ENCODE measurements around the gene RARRES2.
"Not testable (repeated sequence)": the region's sequence is repeated elsewhere in the genome, so short reads cannot be mapped to it uniquely, and the experiment has no call there.

RARRES2 gene

DNA sequence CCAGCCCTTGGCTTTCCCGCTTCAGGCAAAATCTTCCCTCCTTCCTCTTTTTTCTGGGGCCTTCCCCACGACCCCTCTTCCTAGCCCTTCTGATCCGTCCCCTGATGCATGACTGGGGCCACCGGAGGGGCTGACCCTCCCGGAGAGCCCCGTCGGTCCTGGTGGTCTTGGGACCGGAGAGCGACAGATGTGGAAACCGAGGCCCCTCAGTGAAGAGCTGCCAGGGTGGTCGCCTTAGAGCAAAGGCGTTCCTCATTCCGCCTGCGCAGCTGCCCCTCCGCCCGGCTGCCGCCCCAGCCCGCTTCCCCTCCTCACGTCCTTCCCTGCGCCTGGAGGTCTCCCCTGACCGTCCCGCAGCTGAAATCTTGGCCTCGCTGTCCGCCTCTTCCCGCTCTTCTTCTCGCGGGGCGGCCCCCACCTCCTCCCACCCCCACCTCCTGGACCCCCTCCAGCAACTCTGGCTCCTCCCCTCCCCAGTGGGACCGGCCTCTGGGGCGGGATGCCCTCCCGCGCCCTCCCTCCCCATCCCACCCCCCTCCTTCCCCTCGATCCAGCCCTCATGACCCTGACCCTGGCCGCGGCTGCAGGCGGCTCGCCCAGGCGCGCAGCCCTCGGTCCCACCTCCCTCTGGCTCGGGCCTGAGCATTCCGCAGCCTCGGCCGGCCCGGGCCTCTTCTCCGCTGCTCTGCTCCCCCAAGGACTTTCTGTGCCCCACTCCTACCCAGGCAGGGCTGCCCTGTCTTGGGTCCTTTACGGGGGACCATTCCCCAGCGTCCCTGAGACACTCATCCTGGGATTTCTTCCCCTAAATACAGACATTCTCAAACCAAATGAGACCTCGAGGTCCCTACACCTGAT lies at the start of gene RARRES2:
TSS of gene RARRES2 (minus strand) at position 367 of the 858 bp plus-strand sequence. CDS start 1,020 bp downstream, outside the sequence.
- DNase-seq, result no peak

DNA sequence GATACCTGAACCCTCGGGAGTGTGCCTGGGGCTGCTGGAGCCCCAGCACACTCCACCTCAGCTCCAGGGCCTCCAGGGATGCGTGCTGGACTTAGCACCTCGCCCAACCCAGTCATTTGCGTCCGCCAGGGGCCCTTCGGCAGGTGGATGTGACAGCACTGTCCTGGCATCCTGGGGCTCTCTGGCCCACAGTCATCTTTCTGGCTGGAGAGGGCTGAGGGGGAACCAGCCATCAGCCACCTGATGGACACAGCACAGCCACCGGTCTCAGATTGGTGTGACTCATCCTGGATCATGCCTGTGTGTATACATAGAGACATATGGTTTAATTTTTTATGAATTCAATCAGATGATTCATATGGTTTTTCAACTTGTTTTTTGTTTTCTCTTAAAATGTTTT lies 48.8 kb upstream of the RARRES2 start:
- no peak for DNase-seq

GRCh38 chr7:150389532-150389816 lies 48.0 kb upstream of the RARRES2 start:
- DNase-seq, result no peak

DNA sequence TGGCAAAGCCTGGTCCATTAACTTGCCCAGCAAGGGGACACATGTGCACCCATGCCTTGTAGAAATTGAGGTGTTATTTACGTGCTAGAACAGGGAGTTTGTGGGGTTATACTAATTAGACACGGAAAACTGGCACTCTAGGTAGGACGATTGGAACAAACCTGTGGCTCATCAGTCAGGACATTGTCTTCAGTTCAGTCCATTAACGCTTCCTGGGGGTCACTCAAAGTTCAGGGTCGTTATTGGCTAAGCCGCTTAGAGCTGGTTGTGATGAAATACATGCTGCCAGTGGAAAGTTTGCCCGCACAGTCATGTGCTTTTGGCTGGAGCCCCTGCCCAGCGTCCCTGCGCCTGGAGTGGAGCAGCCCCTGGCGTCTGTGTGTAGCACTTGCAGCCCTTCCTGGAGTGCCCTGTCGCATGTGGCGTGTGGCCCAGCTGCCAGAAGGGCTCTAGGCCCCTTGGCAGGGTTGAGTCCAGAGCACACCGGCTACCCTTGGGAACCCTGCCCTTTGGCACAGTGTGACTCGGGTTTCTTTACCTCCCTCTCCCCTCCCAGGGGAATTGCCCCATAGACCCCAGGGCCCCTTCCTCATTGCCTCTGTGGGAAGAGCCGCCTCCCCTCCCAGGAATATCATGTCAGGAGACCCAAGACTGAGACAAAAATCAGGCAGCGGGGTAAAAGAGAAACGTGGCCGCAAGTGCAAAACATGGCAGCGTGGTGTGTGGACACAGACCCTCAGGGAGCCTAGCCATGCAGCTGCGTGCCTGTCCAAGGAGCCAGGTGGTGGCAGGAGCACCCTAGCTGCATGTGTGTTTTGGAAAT lies 47.5 kb upstream of the RARRES2 start:
- no peak for DNase-seq

GRCh38 chr7:150388306-150388705 lies 46.9 kb upstream of the RARRES2 start:
- DNase-seq, result no peak

- not testable (repeated sequence) for DNase-seq
These were observed 44.5 kb upstream of the RARRES2 start for GRCh38 chr7:150385884-150386283.

- peak; percentile 76 for DNase-seq
These were observed 43.9 kb upstream of the RARRES2 start for GRCh38 chr7:150385302-150385723.

GRCh38 chr7:150384406-150385301 lies 43.2 kb upstream of the RARRES2 start:
- no peak for DNase-seq

DNA sequence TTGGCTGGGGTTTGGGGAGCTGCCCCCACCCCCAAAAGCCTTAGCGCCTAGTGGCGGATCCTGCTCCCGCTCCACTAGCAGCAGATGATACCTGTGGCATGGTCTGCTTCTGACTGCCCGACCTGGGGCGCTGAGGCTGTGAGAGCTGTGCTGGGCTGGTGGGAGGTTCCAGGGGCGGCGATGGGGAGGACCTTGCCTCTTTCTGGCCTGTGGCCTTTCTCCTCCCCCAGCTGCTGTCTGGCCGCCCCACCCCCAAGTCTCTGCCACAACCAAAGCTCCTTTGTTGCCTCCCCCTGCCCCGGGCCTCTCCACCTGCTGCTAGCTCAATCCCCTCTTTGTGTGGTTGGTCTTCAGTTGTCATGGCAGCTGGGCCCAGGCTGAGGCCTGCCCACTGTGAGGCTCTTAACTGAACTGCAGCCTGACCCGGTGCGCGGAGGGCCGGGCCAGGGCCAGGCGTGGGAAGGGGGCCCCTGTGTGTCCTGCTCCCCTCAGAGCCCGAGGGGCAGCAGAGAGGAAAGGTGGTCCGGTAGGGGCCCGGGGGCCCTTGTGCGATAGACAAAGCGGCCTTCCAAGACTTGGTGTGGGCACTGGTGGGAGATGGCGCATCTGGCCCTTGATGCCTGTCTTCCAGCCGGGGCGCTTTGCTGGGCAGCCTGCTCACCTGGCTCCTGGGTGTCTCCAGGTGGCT lies 42.4 kb upstream of the RARRES2 start:
- peak; percentile 98 for DNase-seq

DNA sequence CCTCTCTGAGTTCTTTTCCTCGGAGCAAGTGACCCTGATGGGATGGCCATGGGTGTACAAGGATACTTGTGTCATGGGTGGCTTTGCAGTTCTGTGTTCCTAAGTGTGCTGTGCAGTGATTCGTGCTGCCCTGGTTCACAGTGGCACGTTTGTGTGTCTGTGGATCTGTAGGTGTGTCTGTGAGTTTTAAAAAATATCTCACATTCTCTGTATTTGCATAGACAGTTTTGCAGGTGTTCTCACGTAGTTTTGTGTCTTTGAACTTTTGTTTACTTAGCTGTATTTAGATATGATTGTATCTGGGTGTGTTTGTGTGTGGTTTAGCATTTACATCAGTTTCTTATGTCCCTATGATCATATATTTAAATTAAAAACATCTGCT lies 41.4 kb upstream of the RARRES2 start:
- no peak for DNase-seq

DNA sequence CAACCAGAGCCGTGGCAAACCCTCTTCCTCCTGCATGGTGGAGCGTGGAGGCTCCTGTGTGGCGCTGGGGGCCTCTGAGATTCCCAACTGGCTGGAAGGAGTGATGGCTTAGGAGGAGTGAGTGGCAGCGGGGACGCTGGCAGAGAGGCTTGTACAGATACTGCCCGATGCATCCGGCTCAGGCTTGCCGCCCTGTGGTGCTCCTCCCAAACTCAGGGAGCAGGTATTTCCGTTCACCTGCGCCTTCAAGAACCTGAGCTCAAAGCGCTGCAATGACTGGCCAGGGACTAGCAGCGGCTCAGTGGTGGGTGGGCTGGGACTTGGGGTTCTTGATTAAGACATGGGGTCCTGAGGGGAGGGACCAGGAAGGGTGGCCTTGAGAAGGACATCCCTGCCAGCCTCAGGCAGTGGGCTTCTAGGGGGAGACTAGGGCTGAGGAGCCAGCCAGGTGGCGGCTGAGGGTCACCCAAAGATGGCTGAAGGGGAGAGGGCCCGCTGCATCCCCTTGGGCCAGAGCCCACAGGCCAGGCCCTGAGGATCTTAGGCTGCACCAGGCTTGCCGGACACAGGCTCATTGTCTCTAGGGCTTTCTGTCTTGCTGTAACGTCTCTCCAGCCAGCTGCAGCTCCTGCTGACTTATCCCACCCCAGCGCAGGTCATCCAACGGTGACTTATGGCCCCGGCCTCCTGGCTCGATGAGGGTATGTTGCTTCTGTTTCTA lies 40.9 kb upstream of the RARRES2 start:
- DNase-seq, result peak; percentile 80

DNA sequence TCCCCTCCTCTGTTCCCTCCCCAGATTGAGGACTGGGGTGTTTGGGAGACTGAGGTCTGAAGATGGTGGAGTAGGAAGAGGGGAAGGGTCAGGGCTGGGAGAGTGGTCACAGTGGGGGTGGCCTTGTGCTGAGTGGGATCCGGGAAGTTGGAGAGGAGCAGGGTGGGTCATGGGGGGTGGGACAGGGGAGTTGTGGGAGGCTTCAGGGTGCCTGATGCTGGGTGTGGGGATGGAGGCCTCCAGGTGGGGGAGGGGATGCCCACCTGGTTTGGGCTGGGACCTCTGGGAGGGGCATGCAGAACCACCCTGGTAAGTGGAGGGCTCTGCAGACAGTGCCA lies 40.3 kb upstream of the RARRES2 start:
- no peak for DNase-seq

GRCh38 chr7:150381096-150381495 lies 39.7 kb upstream of the RARRES2 start:
- DNase-seq, result peak; percentile 47

DNA sequence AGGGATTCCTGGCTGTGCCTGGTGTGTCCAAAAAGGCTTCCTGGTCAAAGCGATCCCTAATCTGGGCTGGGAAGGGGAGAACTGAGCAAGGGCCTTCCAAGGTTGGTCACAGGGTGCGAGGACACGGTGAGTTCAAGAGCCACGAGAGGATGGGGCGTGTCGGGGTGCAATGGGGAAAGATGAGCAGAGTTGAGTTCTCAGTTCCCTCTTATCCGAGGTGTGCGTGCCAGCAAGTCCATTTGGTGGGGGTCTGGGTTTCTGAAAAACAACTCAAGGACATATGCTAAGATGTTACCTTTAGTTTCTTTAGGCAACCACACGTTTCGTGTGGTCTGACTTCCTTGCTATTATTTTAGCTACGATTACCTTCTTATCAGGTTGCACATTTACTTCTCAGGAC lies 39.0 kb upstream of the RARRES2 start:
- DNase-seq, result peak; percentile 37

GRCh38 chr7:150379441-150380379 lies 38.3 kb upstream of the RARRES2 start:
- peak; percentile 79 for DNase-seq

- peak; percentile 99 for DNase-seq
These were observed 37.5 kb upstream of the RARRES2 start, which contains the start of gene ZNF775 for GRCh38 chr7:150378853-150379440. Gene ZNF775 (plus strand): TSS chr7:150379330. CDS start chr7:150388471, 9,141 bp downstream.

GRCh38 chr7:150378115-150378852 lies 36.9 kb upstream of the RARRES2 start:
- peak; percentile 98 for DNase-seq

- peak; percentile 61 for DNase-seq
These were observed 36.2 kb upstream of the RARRES2 start for GRCh38 chr7:150377635-150378034.

DNA sequence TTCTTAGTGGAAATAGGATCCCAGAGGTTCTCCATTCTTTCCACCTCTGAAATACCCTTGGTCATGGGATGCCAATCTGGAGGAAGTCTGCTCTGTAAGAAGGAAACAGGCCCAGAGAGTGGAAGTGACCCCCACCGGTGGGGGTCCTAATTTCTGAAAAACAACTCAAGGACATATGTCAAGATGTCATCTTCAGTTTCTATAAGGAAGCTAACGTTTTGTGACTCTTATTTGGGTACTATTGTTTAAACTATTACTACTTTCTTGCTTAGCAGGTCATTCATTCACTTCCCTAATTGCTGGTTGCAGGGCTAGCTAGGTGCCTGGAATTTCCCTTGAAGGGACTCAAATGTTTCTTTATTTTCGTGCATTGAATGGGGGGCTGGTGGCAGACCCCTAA lies 35.8 kb upstream of the RARRES2 start:
- no peak for DNase-seq

Data from NCI-H69 (cell line).